Upper lobe of left lung (tissue), 6 donors: ENCODE results near the gene OPCML. TPM values are rescaled to one million over a fixed set of nuclear protein-coding genes. Genes with fewer than 3 reads are reported as not detected.

Experiments
- ATAC-seq, 2 donors: fragments of 200-7000 bp; cut with Tn5 transposase; one replicate each; pipeline ENCODE4 v1.9.1; 2022; ENCODE audit warnings: mild to moderate bottlenecking in 2 of 2, moderate library complexity in 2 of 2; ENCODE audit not compliant: low FRiP score in 2 of 2
- DNase-seq, 2 donors: peaks; one replicate each; pipeline ENCODE4 v3.0.0-alpha.2; 2019 to 2020
- H3K27ac ChIP-seq, 4 donors: fragments of 200-600 bp; sonication (generic); one replicate each; pipeline ENCODE4 v1.5.1; 2016 to 2019
- H3K27me3 ChIP-seq, 4 donors: fragments of 200-600 bp; sonication (generic); one replicate each; pipeline ENCODE4 v1.5.1; 2017 to 2019
- H3K36me3 ChIP-seq, 4 donors: fragments of 200-600 bp; sonication (generic); one replicate each; pipeline ENCODE4 v1.5.1; 2016 to 2019
- H3K4me1 ChIP-seq, 4 donors: fragments of 200-600 bp; sonication (generic); one replicate each; pipeline ENCODE4 v1.5.1; 2018 to 2019
- H3K4me3 ChIP-seq, 4 donors: fragments of 200-600 bp; sonication (generic); one replicate each; pipeline ENCODE4 v1.5.1; 2017 to 2019; ENCODE audit warnings: mild to moderate bottlenecking in 2 of 4, moderate library complexity in 1 of 4
- H3K9me3 ChIP-seq, 4 donors: fragments of 200-600 bp; sonication (generic); one replicate each; pipeline ENCODE4 v1.5.1; 2018 to 2019
- CTCF ChIP-seq, 6 experiments: fragments of 450-650 bp in 4 of 6; fragments of 200-600 bp in 2 of 6; sonication (generic) in 2 of 6; IDR thresholded peaks; one replicate each; pipeline ENCODE4 v1.5.1; 2016 to 2019; ENCODE audit warnings: antibody characterized with exemption in 6 of 6
- EP300 ChIP-seq, 4 donors: sonication (generic); formaldehyde crosslinking; IDR thresholded peaks; one replicate each; pipeline ENCODE4 v1.5.1; 2017; ENCODE audit warnings: antibody characterized with exemption in 4 of 4, control low read depth in 2 of 4
- POLR2A ChIP-seq, 4 donors: fragments of 450-650 bp; IDR thresholded peaks; one replicate each; pipeline ENCODE4 v1.5.1; 2016 to 2017; ENCODE audit warnings: antibody characterized with exemption in 4 of 4, mild to moderate bottlenecking in 2 of 4
- POLR2AphosphoS5 ChIP-seq, 2 donors: sonication (generic); formaldehyde crosslinking; IDR thresholded peaks; one replicate each; pipeline ENCODE4 v1.5.1; 2017; ENCODE audit warnings: antibody characterized with exemption in 2 of 2
- whole genome bisulfite sequencing, 2 donors: methylation state at CpG; one replicate each; pipeline ENCODE4 v1.1.5; 2017 to 2018; 5-methylcytosine and 5-hydroxymethylcytosine counted together
- total RNA-seq, 6 donors: library from RNA; depleted of rRNA in 4 of 6; stranded (reverse); fragments of >200 nt in 4 of 6; gene quantifications; one replicate each; pipeline versions ENCODE4 v1.1.0 to v1.2.1, GENCODE V29; 2016 to 2021
- donor health status: DM: no; HTN: no; CAD: no; lungs with moderate emphysema.
- donor health status: DM: no; HTN: yes; CAD: no; lungs with severe emphysema.

The OPCML gene
- total RNA-seq, 6 donors from 2014 or later, result 0.10 TPM; not detected in 5

GRCh38 chr11:132648851-132649250, 883.5 kb downstream of the OPCML start:
- no peak overlapping the region for H3K27ac ChIP-seq
- no peak for ATAC-seq
- DNase-seq, result no peak
- H3K4me1 ChIP-seq, result peaks cover 0 to 4% (median 0%) of the 10 kb centered on the region in 4 donors
- no peak for TF ChIP-seq POLR2A (IDR thresholded peaks at IDR 0.05)
- no peak for TF ChIP-seq CTCF (IDR thresholded peaks at IDR 0.05)
- TF ChIP-seq POLR2AphosphoS5 (IDR thresholded peaks at IDR 0.05), result no peak
- TF ChIP-seq EP300 (IDR thresholded peaks at IDR 0.05), result no peak
- no peak overlapping the region for H3K4me3 ChIP-seq
- no peaks in the 10 kb centered on the region for H3K9me3 ChIP-seq
- H3K36me3 ChIP-seq, result no peaks in the 10 kb centered on the region
- WGBS, 2 donors, result 86 to 88% methylated on average over 8 of the region's 8 CpGs
- no peaks in the 10 kb centered on the region for H3K27me3 ChIP-seq

- Histone ChIP-seq H3K4me1 (peaks cover 0 to 4% (median 0%) of the 10 kb centered on the region in 4 donors), H3K27ac (no peak overlapping the region), H3K36me3 (no peaks in the 10 kb centered on the region), H3K4me3 (no peak overlapping the region), H3K9me3 (no peaks in the 10 kb centered on the region), H3K27me3 (no peaks in the 10 kb centered on the region)
- no peak for DNase-seq
- TF ChIP-seq CTCF (IDR thresholded peaks at IDR 0.05), result no peak
- no peak for TF ChIP-seq POLR2A (IDR thresholded peaks at IDR 0.05)
- TF ChIP-seq EP300 (IDR thresholded peaks at IDR 0.05), result no peak
- TF ChIP-seq POLR2AphosphoS5 (IDR thresholded peaks at IDR 0.05), result no peak
- ATAC-seq, result no peak
- 45 to 46% methylated on average over 2 of the region's 2 CpGs for WGBS, 2 donors
These were observed 885.4 kb downstream of the OPCML start for GRCh38 chr11:132646890-132647289.

- ATAC-seq (no peak), DNase-seq (no peak)
- 73 to 81% methylated on average over 6 of the region's 6 CpGs for WGBS, 2 donors
- Histone ChIP-seq H3K4me3 (no peak overlapping the region), H3K9me3 (no peaks in the 10 kb centered on the region), H3K36me3 (no peaks in the 10 kb centered on the region), H3K27me3 (no peaks in the 10 kb centered on the region), H3K27ac (no peak overlapping the region), H3K4me1 (no peaks in the 10 kb centered on the region)
- TF ChIP-seq CTCF (IDR thresholded peaks at IDR 0.05) (no peak), EP300 (IDR thresholded peaks at IDR 0.05) (no peak), POLR2A (IDR thresholded peaks at IDR 0.05) (no peak), POLR2AphosphoS5 (IDR thresholded peaks at IDR 0.05) (no peak)
These were observed 887.6 kb downstream of the OPCML start for GRCh38 chr11:132644520-132645239.

- Histone ChIP-seq H3K4me1 (no peaks in the 10 kb centered on the region), H3K4me3 (no peak overlapping the region), H3K27me3 (no peaks in the 10 kb centered on the region), H3K36me3 (no peaks in the 10 kb centered on the region), H3K9me3 (no peaks in the 10 kb centered on the region), H3K27ac (no peak overlapping the region)
- 71 to 78% methylated on average over 8 to 9 of the region's 9 CpGs for WGBS, 2 donors
- ATAC-seq (no peak), DNase-seq (peak in 1 of 2 donors; percentile 22)
- no peak for TF ChIP-seq EP300 (IDR thresholded peaks at IDR 0.05)
- no peak for TF ChIP-seq CTCF (IDR thresholded peaks at IDR 0.05)
- no peak for TF ChIP-seq POLR2A (IDR thresholded peaks at IDR 0.05)
- no peak for TF ChIP-seq POLR2AphosphoS5 (IDR thresholded peaks at IDR 0.05)
These were observed 889.1 kb downstream of the OPCML start for GRCh38 chr11:132643239-132643638.

GRCh38 chr11:132640952-132641351, 891.3 kb downstream of the OPCML start:
- no peak for DNase-seq
- no peaks in the 10 kb centered on the region for H3K9me3 ChIP-seq
- H3K27ac ChIP-seq, result no peak overlapping the region
- H3K27me3 ChIP-seq, result no peaks in the 10 kb centered on the region
- WGBS, 2 donors, result 79 to 83% methylated on average over 3 of the region's 3 CpGs
- H3K4me3 ChIP-seq, result no peak overlapping the region
- H3K36me3 ChIP-seq, result no peaks in the 10 kb centered on the region
- TF ChIP-seq POLR2A (IDR thresholded peaks at IDR 0.05) (no peak), POLR2AphosphoS5 (IDR thresholded peaks at IDR 0.05) (no peak), CTCF (IDR thresholded peaks at IDR 0.05) (no peak), EP300 (IDR thresholded peaks at IDR 0.05) (no peak)
- H3K4me1 ChIP-seq, result no peaks in the 10 kb centered on the region
- peak in 1 of 2 donors; percentile 24 for ATAC-seq
